ENCODE data around the gene PDZRN3.
A peak's percentile ranks its signal among the peaks of the same experiment; 100 is the strongest.

Gene PDZRN3

GRCh38 chr3:73415118-73415517, 209.6 kb downstream of the PDZRN3 start:
- no peak for DNase-seq (ENCODE audit: low spot score)

GRCh38 chr3:73413619-73414018, 211.1 kb downstream of the PDZRN3 start:
- no peak for DNase-seq (ENCODE audit: low spot score)

- no peak for DNase-seq (ENCODE audit: low spot score)
These were observed 212.7 kb downstream of the PDZRN3 start for GRCh38 chr3:73411993-73412392.

GRCh38 chr3:73411545-73411944, 213.2 kb downstream of the PDZRN3 start:
- DNase-seq (ENCODE audit: low spot score) = no peak

DNA sequence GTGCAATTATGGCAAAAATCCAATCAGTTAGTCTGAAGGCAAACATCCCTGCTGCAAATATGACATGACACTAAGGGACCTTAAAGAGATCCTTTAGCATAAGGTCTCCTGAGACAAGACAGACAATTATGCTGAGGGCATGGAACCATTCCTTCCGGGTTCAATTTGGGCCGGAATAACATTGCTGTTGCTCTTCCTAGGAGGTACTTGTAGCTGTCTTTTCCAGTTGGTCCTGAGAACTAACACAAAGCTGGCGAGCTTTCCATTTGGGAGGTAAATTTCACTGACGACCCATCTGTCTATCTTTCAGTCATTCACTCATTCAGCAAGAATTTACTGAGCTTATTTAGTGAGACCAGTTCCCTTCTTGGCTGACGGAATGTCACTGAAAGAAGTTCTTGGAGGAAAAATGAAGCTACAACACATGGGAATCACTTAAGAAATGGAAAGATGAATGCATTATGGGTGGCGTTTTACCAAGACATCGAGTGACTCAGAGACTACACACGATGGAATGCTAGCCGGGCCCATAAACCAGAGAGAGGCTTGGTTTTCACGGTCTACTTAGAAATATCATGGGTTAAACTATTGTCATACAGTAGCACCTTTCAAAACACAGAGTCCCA, 215.5 kb downstream of the PDZRN3 start:
- peak; percentile 91 for DNase-seq (ENCODE audit: low spot score)

GRCh38 chr3:73408634-73409033, 216.1 kb downstream of the PDZRN3 start:
- DNase-seq (ENCODE audit: low spot score) = no peak

- DNase-seq (ENCODE audit: low spot score) = no peak
These were observed 217.2 kb downstream of the PDZRN3 start for GRCh38 chr3:73407577-73407976.

DNA sequence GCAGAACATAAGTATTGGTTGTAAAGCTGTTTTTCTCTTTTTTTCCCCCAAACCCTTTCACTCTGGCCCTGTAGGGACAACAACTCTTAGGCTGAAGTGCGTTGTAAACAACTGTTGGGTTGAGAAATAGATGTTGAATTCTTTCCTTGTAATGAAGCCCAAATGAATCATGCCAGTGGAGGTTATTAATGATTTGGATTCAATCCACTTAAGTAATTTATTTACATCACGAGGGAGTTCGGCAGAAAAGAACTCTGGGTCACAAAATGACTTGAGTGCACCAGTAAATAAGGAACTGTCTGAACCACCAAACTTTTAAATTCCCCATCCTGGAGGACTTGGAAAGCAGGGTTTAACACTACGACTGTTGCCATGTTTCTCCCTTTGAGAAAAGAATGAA, 218.9 kb downstream of the PDZRN3 start:
- peak; percentile 36 for DNase-seq (ENCODE audit: low spot score)

GRCh38 chr3:73405000-73405399, 219.7 kb downstream of the PDZRN3 start:
- DNase-seq (ENCODE audit: low spot score) = no peak

GRCh38 chr3:73404435-73404834, 220.3 kb downstream of the PDZRN3 start:
- DNase-seq (ENCODE audit: low spot score) = no peak

DNA sequence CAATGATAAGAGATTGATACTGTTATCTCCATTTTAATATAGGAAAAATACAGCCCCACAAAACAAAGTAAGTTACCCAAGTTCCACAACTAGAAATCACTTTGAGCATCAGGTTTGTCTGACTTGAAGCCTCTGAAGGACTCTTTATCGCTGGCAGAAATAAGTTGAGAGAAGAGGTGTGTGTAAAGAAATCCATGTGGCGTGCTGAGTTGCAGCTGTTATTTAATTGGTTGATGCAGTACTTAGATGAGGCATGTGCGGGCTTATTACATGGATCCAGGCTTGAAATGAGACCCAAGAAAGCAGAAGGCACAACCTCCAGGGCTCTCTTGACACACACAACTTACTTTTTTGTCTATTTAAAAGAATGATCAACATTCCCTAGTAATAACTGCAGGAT, 221.3 kb downstream of the PDZRN3 start:
- no peak for DNase-seq (ENCODE audit: low spot score)

GRCh38 chr3:73401616-73402279, 223.0 kb downstream of the PDZRN3 start:
- DNase-seq (ENCODE audit: low spot score) = no peak

DNA sequence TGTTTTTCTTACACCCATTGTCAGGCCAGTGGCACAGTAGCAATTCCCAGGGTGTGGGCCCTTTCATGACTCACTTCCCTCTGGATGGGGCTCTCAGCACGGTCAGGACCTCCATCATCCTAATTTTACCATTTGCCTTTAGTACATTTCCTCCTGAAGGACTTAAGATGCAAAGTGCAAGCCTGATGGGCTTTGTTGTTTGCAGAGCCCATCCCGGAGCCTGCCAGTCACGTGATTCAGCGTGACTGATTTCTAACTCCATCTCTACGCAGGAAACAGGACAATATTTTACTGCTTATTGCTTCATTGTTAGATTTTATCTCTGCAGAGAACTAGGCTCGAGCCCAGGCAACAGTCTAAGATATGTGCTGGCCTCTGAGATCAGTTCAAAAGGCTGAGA, 223.7 kb downstream of the PDZRN3 start:
- peak; percentile 29 for DNase-seq (ENCODE audit: low spot score)

DNA sequence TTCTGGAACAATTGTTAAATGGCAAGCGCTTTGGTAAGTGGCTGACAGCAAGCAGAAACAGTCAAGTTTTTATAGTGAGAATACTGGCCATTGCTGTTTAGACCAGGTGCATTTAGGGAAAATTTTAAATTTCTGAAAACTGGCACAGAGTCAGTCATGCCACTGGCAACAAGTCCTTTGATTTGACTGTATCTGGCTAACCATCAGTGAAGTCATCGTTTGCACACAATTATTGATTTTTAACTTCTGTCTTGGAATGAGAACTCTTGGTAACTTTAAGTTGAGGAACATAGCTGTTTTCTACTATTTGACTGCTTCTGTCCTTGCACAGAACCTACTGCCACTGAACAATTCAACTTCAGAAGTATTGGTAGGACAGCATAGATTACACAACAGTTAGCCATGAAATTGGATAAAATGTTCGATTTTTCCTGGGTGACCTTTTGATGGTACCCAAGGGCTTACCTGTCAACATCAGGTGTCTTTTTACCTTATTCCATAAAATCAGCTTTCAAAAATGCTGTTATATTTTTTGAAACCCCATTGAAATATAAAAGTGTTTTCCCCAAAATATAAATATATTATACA, 225.0 kb downstream of the PDZRN3 start:
- DNase-seq (ENCODE audit: low spot score) = no peak

DNA sequence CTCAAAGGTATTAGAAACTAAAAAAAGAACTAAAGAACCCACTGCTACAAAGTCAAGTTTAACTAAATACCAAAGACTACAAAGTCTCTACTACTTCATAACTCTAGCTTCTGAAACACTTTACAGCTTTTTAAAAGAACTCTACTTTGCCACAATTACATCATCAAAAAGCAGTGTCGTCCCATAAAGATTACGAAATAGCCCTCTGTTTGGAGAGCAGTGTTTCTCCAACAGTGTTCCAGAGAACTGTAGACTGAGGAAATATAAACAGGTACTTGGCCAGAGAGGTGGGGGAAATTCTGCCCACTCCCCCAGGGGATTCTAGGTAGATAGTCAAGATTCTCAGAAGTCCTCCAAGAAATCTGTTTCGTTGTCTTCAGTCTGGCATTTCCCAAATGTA, 225.6 kb downstream of the PDZRN3 start:
- no peak for DNase-seq (ENCODE audit: low spot score)

DNA sequence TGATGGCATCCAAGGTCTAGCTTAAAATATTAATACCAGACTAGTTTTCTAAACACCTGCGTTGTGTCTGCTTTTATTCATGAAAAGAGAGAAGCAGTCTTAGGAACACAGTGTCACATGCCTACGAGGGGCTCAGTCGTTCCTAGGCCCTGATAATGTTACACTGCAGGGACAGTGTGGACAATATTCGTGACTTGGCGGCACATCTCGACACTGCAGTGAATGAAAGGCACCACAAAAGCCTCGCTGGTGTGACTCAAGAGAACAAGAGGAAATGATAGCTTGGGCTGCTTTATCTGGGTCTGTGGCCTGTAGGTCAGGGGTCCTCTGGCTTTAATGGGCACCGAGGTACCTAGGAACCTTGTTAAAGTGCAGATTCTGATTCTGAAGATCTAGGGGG, 226.7 kb downstream of the PDZRN3 start:
- DNase-seq (ENCODE audit: low spot score) = no peak

GRCh38 chr3:73394240-73394639, 230.5 kb downstream of the PDZRN3 start:
- no peak for DNase-seq (ENCODE audit: low spot score)

DNA sequence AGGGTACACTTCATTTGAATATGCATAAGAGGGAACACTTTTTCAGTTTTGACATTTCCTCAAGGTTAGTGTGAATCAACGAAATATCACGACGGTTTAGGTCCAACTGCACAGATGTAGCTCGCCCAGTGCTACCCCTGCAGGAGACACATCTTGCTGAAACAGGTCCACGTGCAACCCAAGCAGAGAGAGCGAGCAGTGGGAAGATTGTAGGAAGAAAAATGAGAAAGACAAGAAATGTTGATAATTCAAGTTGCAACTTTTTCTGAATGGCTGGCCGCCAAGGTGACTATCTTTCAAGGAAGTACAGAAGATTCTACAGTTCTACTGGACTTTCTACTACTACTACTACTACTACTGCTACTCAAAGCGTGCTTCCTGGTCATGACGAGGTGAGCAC, 231.7 kb downstream of the PDZRN3 start:
- no peak for DNase-seq (ENCODE audit: low spot score)

GRCh38 chr3:73391984-73392383, 232.8 kb downstream of the PDZRN3 start:
- no peak for DNase-seq (ENCODE audit: low spot score)

DNA sequence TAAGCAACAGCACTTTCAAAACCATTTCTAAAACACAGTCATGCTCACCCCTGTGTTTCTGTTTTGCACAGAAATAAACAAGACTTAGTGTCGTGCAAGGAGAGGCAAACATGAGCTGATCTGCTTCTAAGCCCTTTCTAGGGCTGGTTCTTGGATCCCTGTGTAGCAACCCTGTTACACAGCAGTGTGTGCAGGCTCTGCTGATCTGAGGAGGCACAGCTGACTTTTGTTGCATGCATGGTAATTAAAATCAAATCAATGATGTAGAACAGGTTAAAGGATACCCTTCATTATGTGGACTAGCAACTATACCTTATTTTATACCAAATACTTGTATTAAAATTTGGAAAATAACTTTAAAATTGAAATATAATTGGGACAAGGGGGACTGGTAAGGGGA, 234.8 kb downstream of the PDZRN3 start:
- DNase-seq (ENCODE audit: low spot score) = no peak

DNA sequence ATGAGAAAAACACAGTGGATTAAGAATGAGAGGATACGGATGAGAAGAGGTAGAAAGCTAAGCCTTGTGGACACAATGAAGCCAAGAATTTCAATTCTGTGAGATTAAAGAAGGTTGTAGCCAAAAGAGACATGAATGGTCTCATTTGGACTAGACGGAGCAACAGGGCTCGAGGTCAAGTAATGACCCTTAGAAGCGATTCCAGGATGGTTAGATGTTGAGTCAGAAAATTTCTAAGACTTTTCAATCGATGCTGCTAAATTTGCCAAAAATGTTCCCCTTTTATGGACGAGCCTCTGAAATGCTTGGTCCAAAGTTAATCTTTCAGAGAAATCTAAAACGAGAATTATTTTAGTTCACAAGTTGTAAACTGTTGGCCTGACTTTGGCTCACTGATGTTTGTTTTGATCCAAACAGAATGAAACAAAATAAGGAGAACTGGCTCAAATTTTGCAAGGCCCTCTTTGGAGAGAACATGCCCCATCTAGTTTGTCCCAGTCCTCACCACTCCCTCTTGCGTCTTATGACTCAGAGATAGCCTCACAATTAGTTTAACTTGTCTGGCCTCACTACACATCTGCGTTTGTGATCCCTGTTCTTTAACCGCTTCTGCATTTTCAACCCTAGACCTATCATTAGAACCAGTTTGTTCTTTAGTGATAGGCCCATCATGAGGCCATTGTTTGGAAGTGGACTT, 235.5 kb downstream of the PDZRN3 start:
- no peak for DNase-seq (ENCODE audit: low spot score)

GRCh38 chr3:73385568-73385967, 239.2 kb downstream of the PDZRN3 start:
- no peak for DNase-seq (ENCODE audit: low spot score)
